GM23338 (cell line): Measurements from ENCODE around the gene CLEC12A.

ENCODE experiments used
- CREB1 ChIP-seq: fragments of 250-450 bp; sonication (Bioruptor Pico); IDR thresholded peaks from 2 replicates; pipeline ENCODE4 v1.5.0; 2020; ENCODE audit warnings: low read depth, mild to moderate bottlenecking, moderate library complexity
- CTCF ChIP-seq, 2 experiments: fragments of 200-600 bp in 1 of 2; sonication (generic) in 1 of 2; conservative IDR thresholded peaks; 2 replicates each; pipeline versions ENCODE4 v1.5.1 to v1.6.1; 2016 to 2017; ENCODE audit warnings: antibody characterized with exemption in 2 of 2, low read depth in 2 of 2, mild to moderate bottlenecking in 2 of 2, moderate library complexity in 1 of 2
- EZH2 ChIP-seq: fragments of 200-600 bp; sonication (generic); IDR thresholded peaks from one replicate; pipeline ENCODE4 v1.8.0; 2017; ENCODE audit warnings: antibody characterized with exemption, mild to moderate bottlenecking, low read depth; ENCODE audit not compliant: unreplicated experiment
- EZH2phosphoT487 ChIP-seq: fragments of 200-600 bp; sonication (generic); IDR thresholded peaks from one replicate; pipeline ENCODE4 v1.8.1; 2018; ENCODE audit warnings: antibody characterized with exemption; ENCODE audit not compliant: unreplicated experiment
- JUNB ChIP-seq: IDR thresholded peaks from one replicate; pipeline ENCODE4 v1.6.1; 2016; ENCODE audit warnings: antibody characterized with exemption; ENCODE audit not compliant: unreplicated experiment
- POLR2AphosphoS5 ChIP-seq: IDR thresholded peaks from 2 replicates; pipeline ENCODE4 v1.6.1; 2016; ENCODE audit warnings: antibody characterized with exemption, low read depth
- TF ChIP-seq, protein P1 (sequence below): IDR thresholded peaks from one replicate; pipeline ENCODE4 v1.6.1; 2018; ENCODE audit warnings: antibody characterized with exemption; ENCODE audit not compliant: unreplicated experiment
- TF ChIP-seq, protein P2 (sequence below): IDR thresholded peaks from 2 replicates; pipeline ENCODE4 v1.6.1; 2016; ENCODE audit warnings: antibody characterized with exemption
- TF ChIP-seq, protein P3 (sequence below): fragments of 250-450 bp; sonication (Bioruptor Pico); IDR thresholded peaks from 2 replicates; pipeline ENCODE4 v1.5.0; 2020; ENCODE audit warnings: mild to moderate bottlenecking, moderate library complexity

GRCh38 chr12:10030446-10030845 lies 59.2 kb downstream of the CLEC12A start, which contains the start of gene CLEC9A:
- no peak for TF ChIP-seq CTCF (conservative IDR thresholded peaks at IDR 0.05; ENCODE audit: low read depth in 2 of 2)
- no peak for TF ChIP-seq EZH2
- TF ChIP-seq, protein P1, sequence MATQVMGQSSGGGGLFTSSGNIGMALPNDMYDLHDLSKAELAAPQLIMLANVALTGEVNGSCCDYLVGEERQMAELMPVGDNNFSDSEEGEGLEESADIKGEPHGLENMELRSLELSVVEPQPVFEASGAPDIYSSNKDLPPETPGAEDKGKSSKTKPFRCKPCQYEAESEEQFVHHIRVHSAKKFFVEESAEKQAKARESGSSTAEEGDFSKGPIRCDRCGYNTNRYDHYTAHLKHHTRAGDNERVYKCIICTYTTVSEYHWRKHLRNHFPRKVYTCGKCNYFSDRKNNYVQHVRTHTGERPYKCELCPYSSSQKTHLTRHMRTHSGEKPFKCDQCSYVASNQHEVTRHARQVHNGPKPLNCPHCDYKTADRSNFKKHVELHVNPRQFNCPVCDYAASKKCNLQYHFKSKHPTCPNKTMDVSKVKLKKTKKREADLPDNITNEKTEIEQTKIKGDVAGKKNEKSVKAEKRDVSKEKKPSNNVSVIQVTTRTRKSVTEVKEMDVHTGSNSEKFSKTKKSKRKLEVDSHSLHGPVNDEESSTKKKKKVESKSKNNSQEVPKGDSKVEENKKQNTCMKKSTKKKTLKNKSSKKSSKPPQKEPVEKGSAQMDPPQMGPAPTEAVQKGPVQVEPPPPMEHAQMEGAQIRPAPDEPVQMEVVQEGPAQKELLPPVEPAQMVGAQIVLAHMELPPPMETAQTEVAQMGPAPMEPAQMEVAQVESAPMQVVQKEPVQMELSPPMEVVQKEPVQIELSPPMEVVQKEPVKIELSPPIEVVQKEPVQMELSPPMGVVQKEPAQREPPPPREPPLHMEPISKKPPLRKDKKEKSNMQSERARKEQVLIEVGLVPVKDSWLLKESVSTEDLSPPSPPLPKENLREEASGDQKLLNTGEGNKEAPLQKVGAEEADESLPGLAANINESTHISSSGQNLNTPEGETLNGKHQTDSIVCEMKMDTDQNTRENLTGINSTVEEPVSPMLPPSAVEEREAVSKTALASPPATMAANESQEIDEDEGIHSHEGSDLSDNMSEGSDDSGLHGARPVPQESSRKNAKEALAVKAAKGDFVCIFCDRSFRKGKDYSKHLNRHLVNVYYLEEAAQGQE = no peak
- no peak for TF ChIP-seq POLR2AphosphoS5
- no peak for TF ChIP-seq JUNB
- TF ChIP-seq, protein P2, sequence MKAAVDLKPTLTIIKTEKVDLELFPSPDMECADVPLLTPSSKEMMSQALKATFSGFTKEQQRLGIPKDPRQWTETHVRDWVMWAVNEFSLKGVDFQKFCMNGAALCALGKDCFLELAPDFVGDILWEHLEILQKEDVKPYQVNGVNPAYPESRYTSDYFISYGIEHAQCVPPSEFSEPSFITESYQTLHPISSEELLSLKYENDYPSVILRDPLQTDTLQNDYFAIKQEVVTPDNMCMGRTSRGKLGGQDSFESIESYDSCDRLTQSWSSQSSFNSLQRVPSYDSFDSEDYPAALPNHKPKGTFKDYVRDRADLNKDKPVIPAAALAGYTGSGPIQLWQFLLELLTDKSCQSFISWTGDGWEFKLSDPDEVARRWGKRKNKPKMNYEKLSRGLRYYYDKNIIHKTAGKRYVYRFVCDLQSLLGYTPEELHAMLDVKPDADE = no peak
- no peak for TF ChIP-seq CREB1 (CRISPR knock-in tag)
- no peak for TF ChIP-seq EZH2phosphoT487
- TF ChIP-seq, protein P3, sequence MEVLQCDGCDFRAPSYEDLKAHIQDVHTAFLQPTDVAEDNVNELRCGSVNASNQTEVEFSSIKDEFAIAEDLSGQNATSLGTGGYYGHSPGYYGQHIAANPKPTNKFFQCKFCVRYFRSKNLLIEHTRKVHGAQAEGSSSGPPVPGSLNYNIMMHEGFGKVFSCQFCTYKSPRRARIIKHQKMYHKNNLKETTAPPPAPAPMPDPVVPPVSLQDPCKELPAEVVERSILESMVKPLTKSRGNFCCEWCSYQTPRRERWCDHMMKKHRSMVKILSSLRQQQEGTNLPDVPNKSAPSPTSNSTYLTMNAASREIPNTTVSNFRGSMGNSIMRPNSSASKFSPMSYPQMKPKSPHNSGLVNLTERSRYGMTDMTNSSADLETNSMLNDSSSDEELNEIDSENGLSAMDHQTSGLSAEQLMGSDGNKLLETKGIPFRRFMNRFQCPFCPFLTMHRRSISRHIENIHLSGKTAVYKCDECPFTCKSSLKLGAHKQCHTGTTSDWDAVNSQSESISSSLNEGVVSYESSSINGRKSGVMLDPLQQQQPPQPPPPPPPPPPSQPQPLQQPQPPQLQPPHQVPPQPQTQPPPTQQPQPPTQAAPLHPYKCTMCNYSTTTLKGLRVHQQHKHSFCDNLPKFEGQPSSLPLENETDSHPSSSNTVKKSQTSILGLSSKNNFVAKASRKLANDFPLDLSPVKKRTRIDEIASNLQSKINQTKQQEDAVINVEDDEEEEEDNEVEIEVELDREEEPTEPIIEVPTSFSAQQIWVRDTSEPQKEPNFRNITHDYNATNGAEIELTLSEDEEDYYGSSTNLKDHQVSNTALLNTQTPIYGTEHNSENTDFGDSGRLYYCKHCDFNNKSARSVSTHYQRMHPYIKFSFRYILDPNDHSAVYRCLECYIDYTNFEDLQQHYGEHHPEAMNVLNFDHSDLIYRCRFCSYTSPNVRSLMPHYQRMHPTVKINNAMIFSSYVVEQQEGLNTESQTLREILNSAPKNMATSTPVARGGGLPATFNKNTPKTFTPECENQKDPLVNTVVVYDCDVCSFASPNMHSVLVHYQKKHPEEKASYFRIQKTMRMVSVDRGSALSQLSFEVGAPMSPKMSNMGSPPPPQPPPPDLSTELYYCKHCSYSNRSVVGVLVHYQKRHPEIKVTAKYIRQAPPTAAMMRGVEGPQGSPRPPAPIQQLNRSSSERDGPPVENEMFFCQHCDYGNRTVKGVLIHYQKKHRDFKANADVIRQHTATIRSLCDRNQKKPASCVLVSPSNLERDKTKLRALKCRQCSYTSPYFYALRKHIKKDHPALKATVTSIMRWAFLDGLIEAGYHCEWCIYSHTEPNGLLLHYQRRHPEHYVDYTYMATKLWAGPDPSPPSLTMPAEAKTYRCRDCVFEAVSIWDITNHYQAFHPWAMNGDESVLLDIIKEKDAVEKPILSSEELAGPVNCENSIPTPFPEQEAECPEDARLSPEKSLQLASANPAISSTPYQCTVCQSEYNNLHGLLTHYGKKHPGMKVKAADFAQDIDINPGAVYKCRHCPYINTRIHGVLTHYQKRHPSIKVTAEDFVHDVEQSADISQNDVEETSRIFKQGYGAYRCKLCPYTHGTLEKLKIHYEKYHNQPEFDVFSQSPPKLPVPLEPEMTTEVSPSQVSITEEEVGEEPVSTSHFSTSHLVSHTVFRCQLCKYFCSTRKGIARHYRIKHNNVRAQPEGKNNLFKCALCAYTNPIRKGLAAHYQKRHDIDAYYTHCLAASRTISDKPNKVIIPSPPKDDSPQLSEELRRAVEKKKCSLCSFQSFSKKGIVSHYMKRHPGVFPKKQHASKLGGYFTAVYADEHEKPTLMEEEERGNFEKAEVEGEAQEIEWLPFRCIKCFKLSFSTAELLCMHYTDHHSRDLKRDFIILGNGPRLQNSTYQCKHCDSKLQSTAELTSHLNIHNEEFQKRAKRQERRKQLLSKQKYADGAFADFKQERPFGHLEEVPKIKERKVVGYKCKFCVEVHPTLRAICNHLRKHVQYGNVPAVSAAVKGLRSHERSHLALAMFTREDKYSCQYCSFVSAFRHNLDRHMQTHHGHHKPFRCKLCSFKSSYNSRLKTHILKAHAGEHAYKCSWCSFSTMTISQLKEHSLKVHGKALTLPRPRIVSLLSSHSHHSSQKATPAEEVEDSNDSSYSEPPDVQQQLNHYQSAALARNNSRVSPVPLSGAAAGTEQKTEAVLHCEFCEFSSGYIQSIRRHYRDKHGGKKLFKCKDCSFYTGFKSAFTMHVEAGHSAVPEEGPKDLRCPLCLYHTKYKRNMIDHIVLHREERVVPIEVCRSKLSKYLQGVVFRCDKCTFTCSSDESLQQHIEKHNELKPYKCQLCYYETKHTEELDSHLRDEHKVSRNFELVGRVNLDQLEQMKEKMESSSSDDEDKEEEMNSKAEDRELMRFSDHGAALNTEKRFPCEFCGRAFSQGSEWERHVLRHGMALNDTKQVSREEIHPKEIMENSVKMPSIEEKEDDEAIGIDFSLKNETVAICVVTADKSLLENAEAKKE (CRISPR knock-in tag) = no peak
